SK-N-SH treated with all-trans-retinoic acid at 6 μM for 48 hours (cell line): ENCODE measurements around the gene GNA15.

Experiments
- ATAC-seq: fragments of 200-7000 bp; cut with Tn5 transposase; 3 replicates; pipeline ENCODE4 v1.9.1; 2020; ENCODE audit warnings: mild to moderate bottlenecking, moderate library complexity
- ARNTL ChIP-seq: fragments of 450-650 bp; formaldehyde crosslinking; IDR thresholded peaks from 2 replicates; pipeline ENCODE4 v1.5.0; 2020; ENCODE audit warnings: low read depth, mild to moderate bottlenecking, moderate library complexity, borderline replicate concordance
- BACH2 ChIP-seq: fragments of 250-450 bp; sonication (Bioruptor Pico); IDR thresholded peaks from 2 replicates; pipeline ENCODE4 v1.9.0; 2021; ENCODE audit warnings: mild to moderate bottlenecking, borderline replicate concordance
- CSDC2 ChIP-seq: fragments of 250-450 bp; sonication (Bioruptor Pico); IDR thresholded peaks from 2 replicates; pipeline ENCODE4 v1.5.0; 2020; ENCODE audit warnings: mild to moderate bottlenecking, moderate library complexity
- GLIS3 ChIP-seq: fragments of 250-450 bp; sonication (Bioruptor Pico); IDR thresholded peaks from 2 replicates; pipeline ENCODE4 v1.5.0; 2020; ENCODE audit warnings: mild to moderate bottlenecking, moderate library complexity
- ISL1 ChIP-seq: fragments of 250-450 bp; sonication (Bioruptor Pico); IDR thresholded peaks from 2 replicates; pipeline ENCODE4 v2.1.2; 2022; ENCODE audit warnings: mild to moderate bottlenecking, moderate library complexity
- PPARA ChIP-seq: fragments of 250-450 bp; sonication (Bioruptor Pico); IDR thresholded peaks from 2 replicates; pipeline ENCODE4 v1.5.0; 2020; ENCODE audit warnings: mild to moderate bottlenecking, borderline replicate concordance
- RARB ChIP-seq: fragments of 250-450 bp; sonication (Bioruptor Pico); IDR thresholded peaks from 2 replicates; pipeline ENCODE4 v1.8.0; 2021; ENCODE audit warnings: mild to moderate bottlenecking, moderate library complexity
- TCF4 ChIP-seq: fragments of 250-450 bp; sonication (Bioruptor Pico); IDR thresholded peaks from 2 replicates; pipeline ENCODE4 v1.8.0; 2021; ENCODE audit warnings: mild to moderate bottlenecking, moderate library complexity, borderline replicate concordance
- TOX ChIP-seq: fragments of 250-450 bp; sonication (Bioruptor Pico); IDR thresholded peaks from 2 replicates; pipeline ENCODE4 v1.8.0; 2021; ENCODE audit warnings: mild to moderate bottlenecking, moderate library complexity, borderline replicate concordance
- ZC3H10 ChIP-seq: fragments of 250-450 bp; sonication (Bioruptor Pico); IDR thresholded peaks from 2 replicates; pipeline ENCODE4 v1.5.1; 2021; ENCODE audit warnings: mild to moderate bottlenecking, moderate library complexity
- ZFP3 ChIP-seq: fragments of 250-450 bp; sonication (Bioruptor Pico); IDR thresholded peaks from 2 replicates; pipeline ENCODE4 v1.5.0; 2020; ENCODE audit warnings: mild to moderate bottlenecking, moderate library complexity
- ZFP30 ChIP-seq: fragments of 450-650 bp; formaldehyde crosslinking; IDR thresholded peaks from 2 replicates; pipeline ENCODE4 v1.5.0; 2022; ENCODE audit warnings: mild to moderate bottlenecking, moderate library complexity
- ZNF8 ChIP-seq: fragments of 450-650 bp; formaldehyde crosslinking; IDR thresholded peaks from 2 replicates; pipeline ENCODE4 v1.5.0; 2020; ENCODE audit warnings: mild to moderate bottlenecking, moderate library complexity
- TF ChIP-seq, protein P1 (sequence below): fragments of 250-450 bp; sonication (Bioruptor Pico); IDR thresholded peaks from 2 replicates; pipeline ENCODE4 v1.8.0; 2021; ENCODE audit warnings: low read depth, mild to moderate bottlenecking, moderate library complexity, borderline replicate concordance
- TF ChIP-seq, protein P2 (sequence below): fragments of 250-450 bp; sonication (Bioruptor Pico); IDR thresholded peaks from 2 replicates; pipeline ENCODE4 v1.5.0; 2020; ENCODE audit warnings: mild to moderate bottlenecking, moderate library complexity

The GNA15 gene

DNA sequence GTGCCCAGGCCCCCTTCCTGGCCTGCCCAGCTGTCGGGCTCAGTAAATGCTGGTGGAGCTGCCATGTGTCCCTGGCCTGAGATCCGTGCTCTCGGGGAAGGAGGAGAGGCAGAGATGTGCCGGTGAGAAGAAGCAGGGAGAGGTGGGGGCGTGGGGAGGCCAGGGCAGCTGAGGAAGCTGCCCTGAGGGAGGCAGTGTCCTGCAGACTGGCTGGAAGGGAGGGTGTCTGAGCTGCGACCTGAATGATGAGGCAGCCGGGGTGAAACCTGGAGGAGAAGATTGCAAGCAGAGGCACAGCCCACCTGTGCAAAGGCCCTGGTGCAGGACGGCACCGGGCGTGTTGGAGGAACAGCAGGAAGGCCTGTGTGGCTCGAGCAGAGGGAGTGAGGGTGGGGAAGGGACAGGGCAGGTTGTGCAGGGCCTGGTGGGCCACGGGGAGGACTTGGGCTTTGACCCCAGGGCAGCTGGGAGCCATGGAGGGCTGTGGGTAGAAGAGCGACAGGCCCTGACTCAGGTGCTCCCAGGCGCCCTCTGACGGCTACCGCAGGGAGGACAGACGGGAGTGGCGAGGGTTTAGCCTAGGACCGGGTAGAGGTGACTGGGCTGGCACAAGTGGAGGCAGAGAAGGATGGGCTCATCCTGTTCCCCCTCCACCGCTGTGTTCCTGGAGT, 74.6 kb downstream of the GNA15 start:
- TF ChIP-seq GLIS3 (CRISPR knock-in tag) (0 out of 2 replicates have a peak, but pooled peaks have one; percentile 22), ZFP3 (CRISPR knock-in tag) (no peak), TOX (CRISPR knock-in tag) (no peak)
- ATAC-seq, result peak; percentile 85

DNA sequence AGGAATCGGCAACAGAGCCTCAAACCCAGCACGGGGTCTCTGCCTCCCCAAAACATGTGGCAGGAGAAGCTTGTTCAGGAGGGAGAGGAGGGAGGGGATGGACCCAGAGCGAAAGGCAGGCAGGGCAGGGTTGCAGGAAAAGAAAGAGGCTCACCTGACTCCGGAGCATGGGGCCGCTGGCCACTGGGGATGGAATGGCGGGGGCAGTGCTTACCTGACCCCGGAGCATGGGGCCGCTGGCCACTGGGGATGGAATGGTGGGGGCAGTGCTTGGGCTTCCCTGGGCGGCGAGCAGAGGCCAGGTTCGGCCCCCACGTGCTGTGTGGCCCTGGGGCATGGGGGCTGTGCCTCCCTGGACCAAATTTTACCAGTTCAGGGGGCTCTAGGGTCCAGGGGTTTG, 75.4 kb downstream of the GNA15 start:
- ATAC-seq, result peak; percentile 5; the same call in 1 of the 3 replicates
- no peak for TF ChIP-seq RARB (CRISPR knock-in tag)
- TF ChIP-seq, protein P1, sequence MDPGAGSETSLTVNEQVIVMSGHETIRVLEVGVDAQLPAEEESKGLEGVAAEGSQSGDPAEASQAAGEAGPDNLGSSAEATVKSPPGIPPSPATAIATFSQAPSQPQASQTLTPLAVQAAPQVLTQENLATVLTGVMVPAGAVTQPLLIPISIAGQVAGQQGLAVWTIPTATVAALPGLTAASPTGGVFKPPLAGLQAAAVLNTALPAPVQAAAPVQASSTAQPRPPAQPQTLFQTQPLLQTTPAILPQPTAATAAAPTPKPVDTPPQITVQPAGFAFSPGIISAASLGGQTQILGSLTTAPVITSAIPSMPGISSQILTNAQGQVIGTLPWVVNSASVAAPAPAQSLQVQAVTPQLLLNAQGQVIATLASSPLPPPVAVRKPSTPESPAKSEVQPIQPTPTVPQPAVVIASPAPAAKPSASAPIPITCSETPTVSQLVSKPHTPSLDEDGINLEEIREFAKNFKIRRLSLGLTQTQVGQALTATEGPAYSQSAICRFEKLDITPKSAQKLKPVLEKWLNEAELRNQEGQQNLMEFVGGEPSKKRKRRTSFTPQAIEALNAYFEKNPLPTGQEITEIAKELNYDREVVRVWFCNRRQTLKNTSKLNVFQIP, result no peak
- TF ChIP-seq ZFP30 (CRISPR knock-in tag), result no peak
- no peak for TF ChIP-seq PPARA (CRISPR knock-in tag)
- TF ChIP-seq ZC3H10 (CRISPR knock-in tag), result no peak
- no peak for TF ChIP-seq ZNF8 (CRISPR knock-in tag)
- TF ChIP-seq TCF4 (CRISPR knock-in tag), result no peak
- no peak for TF ChIP-seq ARNTL (CRISPR knock-in tag)

DNA sequence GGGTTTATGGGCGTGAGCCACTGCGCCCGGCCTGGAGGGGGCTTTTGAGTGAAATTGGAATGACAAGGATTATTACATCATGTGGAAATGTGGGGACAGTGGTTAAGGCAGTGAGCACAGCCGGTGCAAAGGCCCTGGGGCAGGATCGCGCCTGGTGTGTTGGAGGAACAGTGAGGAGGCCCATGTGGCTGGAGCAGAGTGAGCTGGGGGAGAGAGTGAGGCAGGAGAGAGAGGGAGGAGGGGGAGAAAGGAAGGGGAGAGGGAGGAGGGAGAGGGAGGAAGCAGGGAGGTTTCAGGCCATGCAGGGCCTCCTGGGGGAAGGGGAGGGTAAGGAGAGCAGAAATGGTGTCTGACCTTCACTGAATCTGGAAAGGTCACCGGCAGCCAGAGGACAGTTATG, 77.3 kb downstream of the GNA15 start:
- no peak for ATAC-seq
- TF ChIP-seq ZC3H10 (CRISPR knock-in tag) (no peak), CSDC2 (CRISPR knock-in tag) (no peak), ISL1 (CRISPR knock-in tag) (no peak), BACH2 (CRISPR knock-in tag) (no peak), ZFP3 (CRISPR knock-in tag) (no peak), PPARA (CRISPR knock-in tag) (no peak)
- TF ChIP-seq, protein P2, sequence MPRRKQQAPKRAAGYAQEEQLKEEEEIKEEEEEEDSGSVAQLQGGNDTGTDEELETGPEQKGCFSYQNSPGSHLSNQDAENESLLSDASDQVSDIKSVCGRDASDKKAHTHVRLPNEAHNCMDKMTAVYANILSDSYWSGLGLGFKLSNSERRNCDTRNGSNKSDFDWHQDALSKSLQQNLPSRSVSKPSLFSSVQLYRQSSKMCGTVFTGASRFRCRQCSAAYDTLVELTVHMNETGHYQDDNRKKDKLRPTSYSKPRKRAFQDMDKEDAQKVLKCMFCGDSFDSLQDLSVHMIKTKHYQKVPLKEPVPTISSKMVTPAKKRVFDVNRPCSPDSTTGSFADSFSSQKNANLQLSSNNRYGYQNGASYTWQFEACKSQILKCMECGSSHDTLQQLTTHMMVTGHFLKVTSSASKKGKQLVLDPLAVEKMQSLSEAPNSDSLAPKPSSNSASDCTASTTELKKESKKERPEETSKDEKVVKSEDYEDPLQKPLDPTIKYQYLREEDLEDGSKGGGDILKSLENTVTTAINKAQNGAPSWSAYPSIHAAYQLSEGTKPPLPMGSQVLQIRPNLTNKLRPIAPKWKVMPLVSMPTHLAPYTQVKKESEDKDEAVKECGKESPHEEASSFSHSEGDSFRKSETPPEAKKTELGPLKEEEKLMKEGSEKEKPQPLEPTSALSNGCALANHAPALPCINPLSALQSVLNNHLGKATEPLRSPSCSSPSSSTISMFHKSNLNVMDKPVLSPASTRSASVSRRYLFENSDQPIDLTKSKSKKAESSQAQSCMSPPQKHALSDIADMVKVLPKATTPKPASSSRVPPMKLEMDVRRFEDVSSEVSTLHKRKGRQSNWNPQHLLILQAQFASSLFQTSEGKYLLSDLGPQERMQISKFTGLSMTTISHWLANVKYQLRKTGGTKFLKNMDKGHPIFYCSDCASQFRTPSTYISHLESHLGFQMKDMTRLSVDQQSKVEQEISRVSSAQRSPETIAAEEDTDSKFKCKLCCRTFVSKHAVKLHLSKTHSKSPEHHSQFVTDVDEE (CRISPR knock-in tag), result no peak
